UCSD-AML1 (cell line): Measurements from ENCODE around the gene ANKS3.
A peak's percentile ranks its signal among the peaks of the same experiment; 100 is the strongest.

ENCODE experiments used
- DNase-seq: peaks from one replicate; lab custom pipeline; 2025; ENCODE audit not compliant: unreplicated experiment; lab: John Stamatoyannopoulos, UW

Gene ANKS3

DNA sequence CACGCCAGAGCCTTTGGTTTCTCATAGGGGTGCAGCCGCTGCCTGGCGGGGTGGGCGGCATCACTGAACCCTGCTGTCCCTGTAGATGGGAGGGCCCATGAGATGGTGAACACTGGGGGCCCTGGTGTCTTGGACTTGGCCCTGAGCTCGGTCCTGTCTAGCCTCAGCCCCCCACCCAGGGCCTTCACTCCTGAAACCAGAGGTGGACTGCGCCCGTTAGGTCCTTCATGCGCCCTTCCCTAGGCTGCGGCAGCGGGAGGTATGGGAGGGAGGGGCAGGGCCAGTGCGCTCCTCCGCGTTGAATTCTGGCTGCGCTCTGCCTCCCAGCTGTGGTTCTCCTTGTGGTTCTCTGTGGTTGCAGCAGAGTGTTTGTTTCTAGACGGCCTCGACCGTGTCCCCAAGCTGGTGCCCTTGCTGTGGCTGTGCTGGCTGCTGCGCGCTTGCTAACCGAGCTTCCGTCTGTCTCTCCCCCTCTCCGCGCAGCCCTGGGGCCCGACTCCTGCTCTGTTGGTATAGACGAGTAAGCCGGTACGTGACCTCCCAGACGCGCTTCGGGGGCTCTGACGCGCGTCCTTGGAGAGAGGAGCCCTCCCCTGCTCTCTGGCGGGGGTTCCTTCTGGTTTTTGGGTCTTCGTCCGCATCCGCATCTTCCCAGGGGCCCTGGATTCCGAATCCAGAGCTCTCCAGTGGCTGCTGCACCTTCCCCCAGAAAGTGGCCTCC is 48.1 kb downstream of the ANKS3 start:
- DNase-seq = no peak

DNA sequence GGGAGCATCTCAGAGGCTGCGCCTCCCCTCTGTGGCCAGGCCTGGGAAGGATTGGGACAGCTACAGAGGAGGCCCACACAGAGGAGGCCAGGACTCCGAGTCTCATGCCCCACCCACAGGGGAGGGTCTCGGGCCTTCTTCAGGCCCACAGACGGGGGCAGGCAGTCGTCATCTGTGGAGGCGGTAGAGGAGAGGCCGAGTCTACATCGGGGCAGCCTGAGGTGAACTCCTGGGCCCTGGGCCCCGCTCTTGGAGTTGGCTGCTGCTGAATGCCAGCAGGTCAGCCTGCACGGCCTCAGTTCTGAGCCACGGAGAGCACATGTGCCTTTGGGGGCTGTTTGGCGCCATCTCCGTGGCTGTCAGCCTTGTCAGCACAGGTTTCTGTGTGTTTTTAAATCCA is 48.8 kb downstream of the ANKS3 start:
- no peak for DNase-seq

- DNase-seq = no peak
These were observed 49.3 kb downstream of the ANKS3 start for GRCh38 chr16:4684763-4685162.

DNA sequence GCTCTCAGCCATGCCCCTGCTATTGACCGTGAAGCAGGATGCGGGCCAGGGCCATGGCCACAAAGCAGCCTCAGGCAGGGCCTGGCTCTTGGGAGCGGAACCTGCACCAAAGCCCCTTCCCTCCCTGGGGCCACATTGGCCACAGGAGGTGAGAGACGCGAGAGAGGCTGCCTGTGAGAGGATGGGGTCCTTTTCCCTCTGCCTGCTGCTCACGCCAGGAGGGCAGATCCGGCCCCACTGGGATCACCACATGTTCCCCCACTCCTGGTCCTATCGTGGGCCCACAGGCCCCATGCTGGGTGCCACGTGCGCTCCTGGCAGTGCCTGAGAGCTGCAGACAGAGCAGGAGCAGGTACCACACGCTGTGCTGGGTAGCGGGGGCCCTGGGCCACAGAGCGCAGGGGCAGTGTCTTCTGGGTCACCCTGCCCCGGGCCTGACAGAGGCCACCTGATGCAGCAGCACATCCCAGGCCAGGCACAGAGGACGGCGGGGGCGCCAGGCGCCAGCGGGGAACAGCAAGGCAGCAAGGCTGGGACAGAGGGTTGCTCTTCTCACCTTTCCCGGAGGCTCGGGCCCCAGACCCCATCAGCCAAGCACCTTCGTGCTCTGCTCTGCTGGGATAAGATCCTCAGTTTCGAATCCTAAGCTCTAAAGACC is 49.9 kb downstream of the ANKS3 start:
- DNase-seq = no peak

DNA sequence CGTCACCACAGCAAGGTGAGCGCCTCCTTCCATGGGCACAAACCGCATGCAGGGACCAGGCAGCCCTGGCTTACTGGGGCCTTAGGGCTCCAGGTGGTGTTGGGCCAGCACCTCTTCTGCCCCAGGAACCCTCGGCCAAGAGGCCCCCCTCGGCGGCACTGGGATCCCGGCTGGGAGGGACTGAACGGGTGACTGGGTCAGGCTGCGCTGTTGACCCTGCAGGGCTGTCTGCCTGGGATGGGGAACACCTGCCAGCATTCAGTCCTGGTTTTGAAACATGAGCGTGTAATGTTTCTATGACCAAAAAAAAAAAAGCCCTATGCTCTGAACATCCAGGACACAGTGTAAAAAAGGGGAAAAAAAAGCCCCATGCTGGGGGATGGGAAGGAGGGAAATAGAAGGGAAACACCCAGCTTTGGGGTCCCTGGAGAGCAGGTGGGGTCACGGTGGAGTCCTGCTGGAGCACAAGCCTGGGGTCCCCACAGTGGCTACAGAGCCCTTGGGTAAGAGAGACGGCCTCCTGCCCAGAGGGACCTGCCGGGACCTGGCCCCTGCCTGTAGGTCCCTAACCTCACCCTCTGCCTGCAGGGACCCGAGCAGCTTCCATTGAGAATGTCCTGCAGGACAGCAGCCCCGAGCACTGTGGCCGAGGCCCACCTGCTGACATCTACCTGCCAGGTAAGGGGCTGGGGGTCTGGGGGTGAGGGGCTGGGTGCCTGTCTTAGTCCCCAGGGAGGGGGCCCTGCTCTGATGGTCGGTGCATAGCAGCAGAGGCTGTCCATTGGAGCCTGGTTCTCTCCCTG is 50.6 kb downstream of the ANKS3 start:
- no peak for DNase-seq

DNA sequence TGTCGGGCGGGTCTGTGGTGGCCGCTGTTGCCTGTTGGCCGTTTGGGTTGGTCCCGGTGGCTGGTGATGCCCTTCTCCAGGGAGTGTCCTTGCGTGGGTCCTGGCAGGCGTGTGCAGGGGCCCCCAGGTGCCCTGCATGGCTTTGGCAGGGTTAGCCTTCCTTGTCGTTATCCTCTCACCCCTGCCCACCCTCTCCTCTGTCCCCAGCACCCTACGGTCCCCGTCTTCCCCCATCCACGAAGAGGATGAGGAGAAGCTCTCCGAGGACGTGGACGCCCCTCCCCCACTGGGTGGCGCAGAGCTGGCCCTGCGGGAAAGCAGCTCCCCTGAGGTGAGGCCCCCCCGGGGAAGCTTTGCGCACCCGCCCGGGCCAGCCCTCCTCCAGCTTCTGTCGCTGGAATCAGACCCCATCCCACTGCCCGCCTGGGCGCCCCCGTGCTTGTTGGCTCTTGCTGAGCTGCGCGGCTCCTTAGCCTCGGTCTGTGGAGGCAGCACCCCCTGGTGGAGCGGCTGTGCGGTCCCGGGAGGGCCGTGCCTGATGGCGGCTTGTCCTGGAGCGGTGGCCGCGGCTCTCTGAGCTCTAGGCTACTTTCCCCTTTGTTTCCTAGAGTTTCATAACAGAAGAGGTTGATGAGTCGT is 51.3 kb downstream of the ANKS3 start:
- peak; percentile 42 for DNase-seq

- no peak for DNase-seq
These were observed 51.9 kb downstream of the ANKS3 start for GRCh38 chr16:4682084-4682591.

DNA sequence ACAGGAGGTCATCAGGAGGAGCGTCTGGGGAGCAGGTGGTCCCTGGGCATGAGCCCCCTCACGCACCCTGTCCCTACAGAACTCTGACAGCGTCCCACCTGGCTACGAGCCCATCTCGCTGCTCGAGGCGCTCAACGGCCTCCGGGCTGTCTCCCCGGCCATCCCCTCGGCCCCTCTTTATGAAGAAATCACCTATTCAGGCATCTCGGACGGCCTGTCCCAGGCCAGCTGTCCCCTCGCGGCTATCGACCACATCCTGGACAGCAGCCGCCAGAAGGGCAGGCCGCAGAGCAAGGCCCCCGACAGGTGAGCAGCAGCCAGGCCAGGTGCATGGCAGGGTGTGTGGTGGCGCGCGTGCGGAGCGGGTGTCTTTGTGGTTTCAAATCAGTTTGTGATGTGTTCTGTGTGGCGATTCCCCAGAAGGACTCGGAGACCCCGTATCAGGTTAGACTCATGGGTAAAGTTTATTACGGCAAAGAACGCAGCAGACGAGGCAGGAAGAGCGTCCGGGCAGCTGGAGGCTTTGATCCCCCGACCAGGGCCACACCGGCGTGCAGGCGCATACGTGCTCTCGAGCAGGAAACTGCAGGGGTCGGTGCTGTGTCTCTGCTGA is 52.5 kb downstream of the ANKS3 start:
- no peak for DNase-seq

- no peak for DNase-seq
These were observed 53.2 kb downstream of the ANKS3 start for GRCh38 chr16:4680673-4681470.

DNA sequence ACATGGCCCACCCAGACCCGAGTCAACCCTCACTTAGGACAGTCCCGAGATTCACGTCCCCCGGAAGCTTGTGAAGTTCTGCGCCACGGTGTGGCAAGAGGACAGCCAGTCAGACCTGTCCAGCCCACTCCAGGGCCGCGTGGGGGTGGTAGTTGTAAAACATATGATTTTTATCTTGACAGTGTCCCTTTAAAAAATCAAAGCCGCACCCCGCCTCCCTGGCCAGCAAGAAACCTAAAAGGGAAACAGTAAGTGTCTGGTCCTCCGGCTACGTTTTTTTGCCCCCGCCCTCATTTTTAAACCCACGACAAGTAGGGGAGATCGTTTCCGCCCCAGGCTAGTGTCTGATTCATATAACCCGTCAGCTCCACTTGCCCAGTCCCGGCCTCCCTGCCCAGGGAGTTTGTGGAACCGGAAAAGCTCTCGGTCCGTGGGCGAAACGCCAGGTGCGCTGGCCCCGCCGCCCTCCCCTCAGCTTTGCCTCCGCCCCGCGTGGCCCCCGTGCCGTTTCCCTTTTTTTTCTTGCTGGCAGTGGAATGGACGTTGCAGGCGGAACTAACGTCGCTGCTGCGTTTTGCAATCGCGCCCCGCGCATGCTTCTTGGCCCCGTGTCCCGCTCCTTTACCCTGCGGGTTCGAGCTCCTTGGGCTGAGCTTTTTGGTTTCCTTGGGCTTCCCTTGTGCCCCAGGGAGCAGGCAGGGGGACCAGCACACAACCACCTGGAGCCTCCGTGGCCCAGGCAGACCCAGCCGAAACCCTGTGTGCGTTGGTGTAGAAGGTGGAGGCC is 54.0 kb downstream of the ANKS3 start:
- DNase-seq = no peak

DNA sequence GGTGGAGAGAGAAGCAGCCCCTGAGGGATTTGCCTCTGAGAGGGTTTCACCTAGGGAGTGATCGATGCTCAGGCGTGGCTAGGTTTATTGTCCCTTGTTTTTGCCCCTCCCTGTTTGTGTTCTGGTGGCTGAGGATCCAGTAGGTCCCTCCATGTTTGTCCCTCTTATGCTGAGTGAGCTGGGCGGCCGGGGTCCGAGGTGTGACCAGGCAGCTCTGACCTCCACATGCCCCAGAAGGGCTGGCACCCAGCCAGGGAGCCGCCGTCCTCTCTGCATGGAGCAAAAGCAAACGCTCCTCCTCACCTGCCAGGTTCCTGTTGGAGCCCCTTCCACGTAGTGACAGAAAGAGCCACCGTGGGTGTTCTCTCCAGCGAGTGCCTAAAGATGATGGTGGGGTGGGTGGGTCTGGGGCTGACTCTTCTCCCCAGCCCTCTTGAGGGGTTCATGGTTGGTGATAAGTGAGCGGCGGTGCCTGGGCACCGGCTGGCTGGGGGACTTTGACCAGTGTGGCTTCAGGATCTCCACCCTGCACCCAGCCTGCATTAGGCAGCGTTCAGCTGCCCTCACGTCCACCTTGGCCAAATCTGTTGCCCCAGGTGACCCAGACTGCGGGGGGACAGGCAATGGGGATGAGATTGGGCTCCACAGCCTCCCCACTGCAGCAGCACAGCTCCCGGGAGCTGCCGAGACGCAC is 54.8 kb downstream of the ANKS3 start:
- no peak for DNase-seq

DNA sequence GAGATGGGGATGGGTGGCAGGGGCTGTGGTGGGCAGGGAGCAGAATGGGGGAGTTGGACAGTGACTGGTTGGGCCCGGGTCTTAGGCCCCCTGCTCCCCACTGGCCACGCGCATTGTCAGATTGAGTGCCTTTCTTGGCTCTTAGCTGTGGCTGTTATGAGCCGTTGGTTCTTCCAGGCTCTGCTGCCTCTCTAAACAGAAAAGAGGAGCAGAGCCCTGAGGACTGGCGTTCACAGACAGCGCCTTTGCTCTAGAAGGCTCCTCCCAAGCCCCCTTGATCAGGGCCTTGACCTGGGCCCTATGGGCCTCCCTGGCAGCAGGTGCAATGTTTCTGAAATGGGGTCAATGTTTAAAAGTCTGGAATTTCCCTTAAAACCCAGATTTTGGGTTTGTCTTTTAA is 55.5 kb downstream of the ANKS3 start:
- no peak for DNase-seq

GRCh38 chr16:4677994-4678393 is 56.1 kb downstream of the ANKS3 start:
- DNase-seq = no peak

GRCh38 chr16:4677390-4677789 is 56.7 kb downstream of the ANKS3 start:
- DNase-seq = no peak

DNA sequence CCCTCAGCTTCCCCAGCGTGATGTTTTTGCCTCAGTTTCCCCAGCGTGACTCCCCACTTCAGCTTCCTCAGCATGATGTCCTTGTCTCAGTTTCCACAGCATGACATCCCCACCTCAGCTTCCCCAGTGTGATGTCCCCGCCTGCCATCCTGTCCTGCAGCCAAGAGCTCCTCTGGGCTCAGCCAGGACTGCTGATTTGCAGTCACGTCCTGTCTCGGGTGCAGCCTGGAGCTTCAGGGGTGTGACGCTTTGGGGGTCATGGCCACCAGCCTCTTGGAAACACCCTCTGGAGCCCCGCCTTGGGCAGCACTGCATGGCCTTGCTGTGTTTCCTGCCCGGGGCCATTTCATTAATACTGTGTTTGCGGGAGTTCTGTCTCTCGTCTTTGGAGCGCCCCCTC is 57.2 kb downstream of the ANKS3 start:
- no peak for DNase-seq

- DNase-seq = peak; percentile 71
These were observed 57.9 kb downstream of the ANKS3 start for GRCh38 chr16:4675864-4676786.

DNA sequence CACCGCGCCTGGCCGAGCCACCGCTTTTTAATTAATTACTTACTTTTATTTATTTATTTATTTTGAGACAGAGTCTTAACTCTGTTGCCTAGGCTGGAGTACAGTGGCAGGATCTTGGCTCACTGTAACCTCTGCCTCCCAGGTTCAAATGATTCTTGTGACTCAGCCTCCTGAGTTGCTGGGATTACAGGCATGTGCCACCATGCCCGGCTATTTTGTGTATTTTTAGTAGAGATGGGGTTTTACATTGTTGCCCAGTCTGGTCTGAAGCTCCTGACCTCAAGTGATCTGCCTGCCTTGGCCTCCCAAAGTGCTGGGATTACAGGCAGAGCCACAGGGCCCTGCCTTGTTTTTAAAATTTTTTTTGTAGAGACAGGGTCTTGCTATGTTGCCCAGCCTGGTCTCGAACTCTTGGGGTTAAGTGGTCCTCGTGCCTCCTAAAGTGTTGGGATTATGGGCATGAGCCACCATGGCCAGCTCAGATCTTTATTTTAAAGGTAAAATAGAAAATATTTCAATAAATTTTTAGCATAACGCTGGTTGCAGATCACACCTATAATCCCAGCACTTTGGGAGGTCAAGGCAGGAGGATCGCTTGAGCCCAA is 59.0 kb downstream of the ANKS3 start:
- no peak for DNase-seq
